ENCODE results near the gene GJB2. TPM values are rescaled to one million over a fixed set of nuclear protein-coding genes. Genes with fewer than 3 reads are reported as not detected.

GJB2 gene
- total RNA-seq, 1 donor from 2014 or later, result 4.6 TPM

- H3K36me3 ChIP-seq (ENCODE audit: insufficient read depth, low read length), result no peaks in the 10 kb centered on the region
- H3K4me1 Mint-ChIP-seq (ENCODE audit: low read depth, unreplicated experiment), result peaks cover 2% of the 10 kb centered on the region
- no peaks in the 10 kb centered on the region for H3K9me3 ChIP-seq (ENCODE audit: insufficient read depth, low read depth, low read length)
- H3K36me3 Mint-ChIP-seq (ENCODE audit: low read depth, unreplicated experiment), result no peaks in the 10 kb centered on the region
- H3K9me3 Mint-ChIP-seq (ENCODE audit: unreplicated experiment), result peaks cover 3% of the 10 kb centered on the region
- H3K79me2 ChIP-seq (ENCODE audit: insufficient read depth, low read length), result no peaks in the 10 kb centered on the region
- H3K9ac ChIP-seq (ENCODE audit: low read length), result no peak overlapping the region
- H3K27me3 Mint-ChIP-seq (ENCODE audit: low read depth, unreplicated experiment), result peaks cover 66% of the 10 kb centered on the region
- no peak overlapping the region for H2AFZ ChIP-seq (ENCODE audit: low read depth, low read length)
- H4K20me1 ChIP-seq (ENCODE audit: insufficient read depth, low read length), result no peaks in the 10 kb centered on the region
- no peak overlapping the region for H3K4me3 ChIP-seq (ENCODE audit: insufficient read depth, low read depth, low read length)
- H3K4me1 ChIP-seq (ENCODE audit: insufficient read depth, low read length), result no peaks in the 10 kb centered on the region
- no peak overlapping the region for H3K27ac ChIP-seq (ENCODE audit: low read depth, low read length)
- DNase-seq (ENCODE audit: low read depth) (no peak), FAIRE-seq (no peak)
- no peak overlapping the region for H3K4me2 ChIP-seq (ENCODE audit: low read length)
- H3K27ac Mint-ChIP-seq (ENCODE audit: unreplicated experiment), result no peak overlapping the region
- peak overlapping the region; percentile 57 for H3K4me3 Mint-ChIP-seq (ENCODE audit: unreplicated experiment)
- H3K27me3 ChIP-seq (ENCODE audit: insufficient read depth, low read length), result peaks cover 39% of the 10 kb centered on the region
- TF ChIP-seq, protein P1, sequence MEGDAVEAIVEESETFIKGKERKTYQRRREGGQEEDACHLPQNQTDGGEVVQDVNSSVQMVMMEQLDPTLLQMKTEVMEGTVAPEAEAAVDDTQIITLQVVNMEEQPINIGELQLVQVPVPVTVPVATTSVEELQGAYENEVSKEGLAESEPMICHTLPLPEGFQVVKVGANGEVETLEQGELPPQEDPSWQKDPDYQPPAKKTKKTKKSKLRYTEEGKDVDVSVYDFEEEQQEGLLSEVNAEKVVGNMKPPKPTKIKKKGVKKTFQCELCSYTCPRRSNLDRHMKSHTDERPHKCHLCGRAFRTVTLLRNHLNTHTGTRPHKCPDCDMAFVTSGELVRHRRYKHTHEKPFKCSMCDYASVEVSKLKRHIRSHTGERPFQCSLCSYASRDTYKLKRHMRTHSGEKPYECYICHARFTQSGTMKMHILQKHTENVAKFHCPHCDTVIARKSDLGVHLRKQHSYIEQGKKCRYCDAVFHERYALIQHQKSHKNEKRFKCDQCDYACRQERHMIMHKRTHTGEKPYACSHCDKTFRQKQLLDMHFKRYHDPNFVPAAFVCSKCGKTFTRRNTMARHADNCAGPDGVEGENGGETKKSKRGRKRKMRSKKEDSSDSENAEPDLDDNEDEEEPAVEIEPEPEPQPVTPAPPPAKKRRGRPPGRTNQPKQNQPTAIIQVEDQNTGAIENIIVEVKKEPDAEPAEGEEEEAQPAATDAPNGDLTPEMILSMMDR (IDR thresholded peaks at IDR 0.05; ENCODE audit: insufficient read depth, low read depth, low read length), result no peak
- no peak for TF ChIP-seq EZH2 (IDR thresholded peaks at IDR 0.05; ENCODE audit: insufficient read depth, low read length)
Measured at GRCh38 chr13:20151612-20152011, 41.1 kb downstream of the GJB2 start.

- H3K4me3 Mint-ChIP-seq (ENCODE audit: unreplicated experiment), result no peak overlapping the region
- no peak for TF ChIP-seq EZH2 (IDR thresholded peaks at IDR 0.05; ENCODE audit: insufficient read depth, low read length)
- TF ChIP-seq, protein P1 (IDR thresholded peaks at IDR 0.05; ENCODE audit: insufficient read depth, low read depth, low read length), result no peak
- Histone ChIP-seq H3K4me3 (ENCODE audit: insufficient read depth, low read depth, low read length) (no peak overlapping the region), H3K27me3 (ENCODE audit: insufficient read depth, low read length) (peaks cover 40% of the 10 kb centered on the region), H3K36me3 (ENCODE audit: insufficient read depth, low read length) (no peaks in the 10 kb centered on the region), H4K20me1 (ENCODE audit: insufficient read depth, low read length) (no peaks in the 10 kb centered on the region), H3K9ac (ENCODE audit: low read length) (no peak overlapping the region), H3K4me2 (ENCODE audit: low read length) (no peak overlapping the region), H3K9me3 (ENCODE audit: insufficient read depth, low read depth, low read length) (no peaks in the 10 kb centered on the region), H3K79me2 (ENCODE audit: insufficient read depth, low read length) (no peaks in the 10 kb centered on the region), H2AFZ (ENCODE audit: low read depth, low read length) (no peak overlapping the region), H3K4me1 (ENCODE audit: insufficient read depth, low read length) (no peaks in the 10 kb centered on the region), H3K27ac (ENCODE audit: low read depth, low read length) (no peak overlapping the region)
- peaks cover 2% of the 10 kb centered on the region for H3K4me1 Mint-ChIP-seq (ENCODE audit: low read depth, unreplicated experiment)
- H3K36me3 Mint-ChIP-seq (ENCODE audit: low read depth, unreplicated experiment), result no peaks in the 10 kb centered on the region
- no peak overlapping the region for H3K27ac Mint-ChIP-seq (ENCODE audit: unreplicated experiment)
- no peak for DNase-seq (ENCODE audit: low read depth)
- peaks cover 3% of the 10 kb centered on the region for H3K9me3 Mint-ChIP-seq (ENCODE audit: unreplicated experiment)
- no peak for FAIRE-seq
- peaks cover 70% of the 10 kb centered on the region for H3K27me3 Mint-ChIP-seq (ENCODE audit: low read depth, unreplicated experiment)
Measured at GRCh38 chr13:20151016-20151415, 41.7 kb downstream of the GJB2 start.

DNA sequence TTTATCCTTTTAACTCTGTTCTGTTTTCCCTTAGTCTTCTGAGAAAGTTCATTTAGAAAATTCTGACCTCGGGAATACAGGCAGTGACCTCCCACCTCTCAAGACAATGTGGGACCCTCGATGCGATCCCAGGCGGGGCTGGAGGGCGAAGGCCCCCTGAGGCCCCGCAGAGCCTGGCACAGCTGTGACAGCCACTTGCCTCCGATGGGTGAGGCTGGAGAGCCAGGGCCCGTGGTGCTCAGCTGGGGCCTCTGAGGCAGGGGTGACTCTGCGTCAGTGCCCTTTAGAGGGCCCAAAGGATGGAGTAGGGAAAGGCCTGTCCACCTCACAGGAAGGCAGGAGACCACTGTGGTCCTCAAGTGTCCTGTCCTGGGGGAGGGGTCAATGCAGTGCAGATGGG is 42.2 kb downstream of the GJB2 start:
- peaks cover 3% of the 10 kb centered on the region for H3K9me3 Mint-ChIP-seq (ENCODE audit: unreplicated experiment)
- peaks cover 2% of the 10 kb centered on the region for H3K4me1 Mint-ChIP-seq (ENCODE audit: low read depth, unreplicated experiment)
- no peaks in the 10 kb centered on the region for H3K36me3 Mint-ChIP-seq (ENCODE audit: low read depth, unreplicated experiment)
- H3K27ac ChIP-seq (ENCODE audit: low read depth, low read length), result no peak overlapping the region
- no peaks in the 10 kb centered on the region for H3K36me3 ChIP-seq (ENCODE audit: insufficient read depth, low read length)
- no peaks in the 10 kb centered on the region for H3K4me1 ChIP-seq (ENCODE audit: insufficient read depth, low read length)
- no peaks in the 10 kb centered on the region for H3K9me3 ChIP-seq (ENCODE audit: insufficient read depth, low read depth, low read length)
- H3K4me3 ChIP-seq (ENCODE audit: insufficient read depth, low read depth, low read length), result no peak overlapping the region
- DNase-seq (ENCODE audit: low read depth), result no peak
- no peak overlapping the region for H3K27ac Mint-ChIP-seq (ENCODE audit: unreplicated experiment)
- peaks cover 70% of the 10 kb centered on the region for H3K27me3 Mint-ChIP-seq (ENCODE audit: low read depth, unreplicated experiment)
- H3K4me3 Mint-ChIP-seq (ENCODE audit: unreplicated experiment), result no peak overlapping the region
- H2AFZ ChIP-seq (ENCODE audit: low read depth, low read length), result no peak overlapping the region
- peaks cover 40% of the 10 kb centered on the region for H3K27me3 ChIP-seq (ENCODE audit: insufficient read depth, low read length)
- no peak overlapping the region for H3K9ac ChIP-seq (ENCODE audit: low read length)
- H3K4me2 ChIP-seq (ENCODE audit: low read length), result no peak overlapping the region
- no peaks in the 10 kb centered on the region for H3K79me2 ChIP-seq (ENCODE audit: insufficient read depth, low read length)
- TF ChIP-seq, protein P1 (IDR thresholded peaks at IDR 0.05; ENCODE audit: insufficient read depth, low read depth, low read length), result no peak
- no peak for TF ChIP-seq EZH2 (IDR thresholded peaks at IDR 0.05; ENCODE audit: insufficient read depth, low read length)
- no peak for FAIRE-seq
- H4K20me1 ChIP-seq (ENCODE audit: insufficient read depth, low read length), result no peaks in the 10 kb centered on the region
